ENCODE data around the gene NYNRIN.

- no peak for TF ChIP-seq CTCF (IDR thresholded peaks at IDR 0.05)
- TF ChIP-seq POLR2AphosphoS5 (IDR thresholded peaks at IDR 0.05) = no peak
Measured at GRCh38 chr14:24390701-24391468, 7.9 kb upstream of the NYNRIN start.
